Brain microvascular endothelial cell (primary cell): ENCODE measurements around the gene SERINC5.
A peak's percentile ranks its signal among the peaks of the same experiment; 100 is the strongest.

Source experiments
- DNase-seq: peaks from one replicate; pipeline ENCODE4 v3.0.0-alpha.2; 2020
- H3K27ac ChIP-seq: fragments of 250-450 bp; sonication (Bioruptor Pico); 2 replicates; pipeline ENCODE4 v1.5.1; 2020; ENCODE audit warnings: mild to moderate bottlenecking, moderate library complexity
- H3K27me3 ChIP-seq: fragments of 250-450 bp; sonication (Bioruptor Pico); replicated peaks from 2 replicates; pipeline ENCODE4 v1.5.1; 2020; ENCODE audit warnings: mild to moderate bottlenecking
- H3K36me3 ChIP-seq: fragments of 250-450 bp; sonication (Bioruptor Pico); replicated peaks from 2 replicates; pipeline ENCODE4 v1.5.1; 2020; ENCODE audit warnings: mild to moderate bottlenecking
- H3K4me3 ChIP-seq: 2 replicates; pipeline ENCODE4 v1.5.1; 2011; ENCODE audit warnings: low read depth, mild to moderate bottlenecking, control low read depth, low read length, moderate library complexity
- CTCF ChIP-seq: IDR thresholded peaks from 2 replicates; pipeline ENCODE4 v1.5.1; 2011; ENCODE audit warnings: low read depth, mild to moderate bottlenecking, moderate library complexity, low read length, control low read depth, inconsistent platforms; ENCODE audit errors: missing control alignments
- in situ Hi-C: cut with HindIII; loops from 2 replicates; pipeline ENCODE4 v1.10.0; 2017; ENCODE audit warnings: low sequenced_read_pairs, low pct_ligation_motif_present

Gene SERINC5

GRCh38 chr5:80250801-80251200, 5.0 kb downstream of the SERINC5 start:
- in situ Hi-C loops, result no loop called here
- no peak for TF ChIP-seq CTCF
- H3K27me3 ChIP-seq, result no peaks in the 10 kb centered on the region
- no peak overlapping the region for H3K4me3 ChIP-seq
- H3K36me3 ChIP-seq, result no peaks in the 10 kb centered on the region
- no peak for DNase-seq
- H3K27ac ChIP-seq, result no peak overlapping the region

- Histone ChIP-seq H3K27ac (no peak overlapping the region), H3K36me3 (no peaks in the 10 kb centered on the region), H3K27me3 (no peaks in the 10 kb centered on the region), H3K4me3 (no peak overlapping the region)
- no peak for TF ChIP-seq CTCF
- no peak for DNase-seq
- in situ Hi-C loops, result no loop called here
These were observed 5.9 kb downstream of the SERINC5 start for GRCh38 chr5:80249901-80250300.

- Histone ChIP-seq H3K27me3 (no peaks in the 10 kb centered on the region), H3K4me3 (no peak overlapping the region), H3K27ac (peak overlapping the region; percentile 84), H3K36me3 (no peaks in the 10 kb centered on the region)
- DNase-seq, result no peak
- in situ Hi-C loops, result no loop called here
- TF ChIP-seq CTCF, result no peak
These were observed 7.5 kb downstream of the SERINC5 start for GRCh38 chr5:80248378-80248777.

- peak; percentile 97 for DNase-seq
- no peak for TF ChIP-seq CTCF
- Histone ChIP-seq H3K27ac (peak overlapping the region; percentile 84), H3K27me3 (no peaks in the 10 kb centered on the region), H3K36me3 (no peaks in the 10 kb centered on the region), H3K4me3 (peak overlapping the region; percentile 4)
- in situ Hi-C loops, result no loop called here
These were observed 8.7 kb downstream of the SERINC5 start for GRCh38 chr5:80246995-80247729.

GRCh38 chr5:80246001-80246758, 9.7 kb downstream of the SERINC5 start:
- Histone ChIP-seq H3K4me3 (no peak overlapping the region), H3K27me3 (no peaks in the 10 kb centered on the region), H3K27ac (peak overlapping the region; percentile 84), H3K36me3 (no peaks in the 10 kb centered on the region)
- TF ChIP-seq CTCF, result no peak
- DNase-seq, result peak; percentile 25
- in situ Hi-C loops, result no loop called here
